GM19328 (cell line): ENCODE results near the gene ZNF219.

Source experiments
- ATAC-seq: cut with Tn5 transposase; IDR thresholded peaks from one replicate; pipeline ENCODE4 v1.9.1; 2021; ENCODE audit warnings: mild to moderate bottlenecking, moderate library complexity; ENCODE audit not compliant: unreplicated experiment

Gene ZNF219

DNA sequence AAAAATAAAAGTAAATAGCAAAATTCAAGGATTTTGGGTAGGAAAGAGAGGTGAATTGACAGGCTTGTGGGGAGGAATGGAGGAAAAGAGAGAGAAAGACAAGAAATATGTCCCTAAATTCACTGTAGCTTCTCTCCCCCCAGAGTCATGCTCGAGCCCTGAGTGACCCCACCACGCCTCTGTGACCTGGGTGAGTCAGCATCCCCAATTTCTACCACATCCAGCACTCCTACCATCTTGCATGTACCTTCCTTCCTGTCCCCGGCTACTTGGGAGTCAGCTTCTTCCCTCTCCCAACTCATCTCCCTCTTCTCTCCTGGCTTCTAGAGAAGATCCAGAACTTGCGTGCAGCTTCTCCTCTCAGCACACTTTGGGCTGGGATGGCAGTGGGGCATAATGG is 9.8 kb downstream of the ZNF219 start:
- ATAC-seq: no peak

DNA sequence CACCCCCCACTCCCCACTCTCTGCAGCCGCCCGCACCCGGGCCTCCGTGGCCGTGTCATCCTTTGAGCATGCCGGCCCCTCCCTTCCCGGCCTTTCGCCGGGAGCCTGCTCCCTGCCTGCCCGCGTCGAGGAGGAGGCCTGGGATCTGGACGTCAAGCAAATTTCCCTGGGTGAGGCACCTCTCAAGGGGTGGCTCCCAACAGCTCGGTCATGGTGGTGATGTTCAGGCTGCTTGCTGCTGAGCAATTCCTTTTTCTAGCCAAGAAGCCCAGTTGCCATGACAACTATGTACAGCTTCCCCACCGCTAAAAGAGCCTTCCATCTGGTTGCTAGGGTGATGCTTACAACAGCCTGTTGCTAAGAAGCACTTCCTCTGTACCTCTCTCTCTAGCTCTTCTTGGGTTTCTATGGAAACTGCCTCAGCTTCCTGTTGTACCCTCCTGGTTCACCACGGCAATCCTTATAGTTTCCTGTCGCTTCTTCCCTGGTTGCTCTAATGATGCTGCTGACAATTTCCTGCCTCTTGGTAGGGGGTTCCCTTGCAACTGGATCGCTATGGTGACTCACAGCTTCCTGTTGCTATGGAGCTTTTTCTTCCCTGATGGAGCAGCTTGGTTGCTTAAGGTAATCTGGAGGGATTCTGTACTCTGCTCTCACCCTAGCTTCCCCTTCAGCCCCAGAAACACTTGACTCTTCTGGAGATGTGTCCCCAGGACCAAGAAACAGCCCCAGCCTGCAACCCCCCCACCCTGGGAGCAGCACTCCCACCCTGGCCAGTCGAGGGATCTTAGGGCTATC is 11.0 kb downstream of the ZNF219 start:
- peak; percentile 61 for ATAC-seq

- no peak for ATAC-seq
Measured at GRCh38 chr14:21086908-21087293, 11.6 kb downstream of the ZNF219 start.

GRCh38 chr14:21084998-21085853 is 13.2 kb downstream of the ZNF219 start:
- ATAC-seq: no peak

DNA sequence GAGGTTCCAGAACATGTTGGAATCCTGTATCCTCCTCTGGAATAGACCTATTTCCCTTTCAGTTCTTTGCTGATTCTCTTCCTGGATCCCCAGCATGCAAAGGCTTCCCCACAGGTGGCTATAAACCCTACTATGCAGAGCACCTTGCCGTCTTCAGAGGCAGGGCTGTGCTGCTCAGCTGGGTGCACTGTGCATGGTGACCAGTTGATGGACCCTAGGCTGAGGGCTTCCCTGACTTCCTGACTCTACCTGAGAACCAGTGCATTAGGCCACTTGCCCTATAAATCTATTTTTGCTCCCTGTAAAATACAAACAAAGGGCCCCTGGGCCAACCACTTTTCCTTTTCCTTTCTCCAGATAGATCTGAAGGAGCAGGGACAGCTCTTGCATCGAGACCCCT is 14.1 kb downstream of the ZNF219 start:
- no peak for ATAC-seq

DNA sequence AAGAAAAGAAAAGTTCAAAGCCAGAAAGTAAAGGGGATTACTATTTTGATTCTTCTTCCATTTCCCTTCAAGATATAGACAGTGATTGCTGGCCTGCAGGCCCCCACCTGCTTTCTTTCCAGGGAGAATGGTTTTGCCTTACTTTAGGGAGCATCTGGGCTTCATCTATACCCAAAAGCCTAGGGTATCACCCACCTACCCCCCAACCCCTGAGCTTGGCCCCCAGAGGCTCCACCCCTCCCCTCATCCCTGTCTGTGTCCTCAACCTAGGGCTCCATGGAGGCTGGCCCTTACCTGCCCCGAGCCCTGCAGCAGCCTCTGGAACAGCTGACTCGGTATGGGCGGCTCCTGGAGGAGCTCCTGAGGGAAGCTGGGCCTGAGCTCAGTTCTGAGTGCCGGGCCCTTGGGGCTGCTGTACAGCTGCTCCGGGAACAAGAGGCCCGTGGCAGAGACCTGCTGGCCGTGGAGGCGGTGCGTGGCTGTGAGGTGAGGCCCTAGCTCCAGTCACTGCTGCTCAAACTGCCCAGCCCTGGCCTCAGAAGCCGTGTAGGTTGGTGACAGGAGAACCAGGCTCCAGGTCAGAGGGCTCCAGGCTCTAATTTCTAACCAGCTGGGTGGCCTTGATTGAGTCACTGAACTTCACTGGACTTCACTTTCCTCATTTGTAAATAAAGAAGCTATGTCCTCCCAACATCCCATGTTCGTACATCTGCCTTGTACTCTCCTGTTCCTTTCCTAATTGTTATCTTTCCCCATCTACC is 14.7 kb downstream of the ZNF219 start:
- ATAC-seq: no peak

- ATAC-seq: no peak
Measured at GRCh38 chr14:21081521-21082142, 16.8 kb downstream of the ZNF219 start.

- ATAC-seq: no peak
Measured at GRCh38 chr14:21078726-21079125, 19.7 kb downstream of the ZNF219 start.

DNA sequence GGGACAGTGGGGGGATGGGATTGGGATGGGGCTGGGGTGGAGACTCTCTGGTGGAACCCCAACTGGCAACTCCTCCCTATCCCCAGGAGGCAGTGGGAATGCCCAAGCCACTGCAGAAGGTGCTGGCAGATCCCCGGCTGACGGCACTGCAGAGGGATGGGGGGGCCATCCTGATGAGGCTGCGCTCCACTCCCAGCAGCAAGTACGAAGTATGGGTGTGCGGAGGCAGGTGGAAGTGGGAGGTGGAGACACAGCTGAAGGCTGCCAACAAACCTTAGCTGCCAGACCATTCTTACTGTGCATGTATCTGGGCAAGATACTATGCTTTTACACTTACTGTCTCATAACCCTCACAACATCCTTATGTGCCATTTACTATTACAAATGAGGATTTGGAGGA is 20.2 kb downstream of the ZNF219 start:
- ATAC-seq: no peak

GRCh38 chr14:21077672-21078071 is 20.8 kb downstream of the ZNF219 start:
- no peak for ATAC-seq

DNA sequence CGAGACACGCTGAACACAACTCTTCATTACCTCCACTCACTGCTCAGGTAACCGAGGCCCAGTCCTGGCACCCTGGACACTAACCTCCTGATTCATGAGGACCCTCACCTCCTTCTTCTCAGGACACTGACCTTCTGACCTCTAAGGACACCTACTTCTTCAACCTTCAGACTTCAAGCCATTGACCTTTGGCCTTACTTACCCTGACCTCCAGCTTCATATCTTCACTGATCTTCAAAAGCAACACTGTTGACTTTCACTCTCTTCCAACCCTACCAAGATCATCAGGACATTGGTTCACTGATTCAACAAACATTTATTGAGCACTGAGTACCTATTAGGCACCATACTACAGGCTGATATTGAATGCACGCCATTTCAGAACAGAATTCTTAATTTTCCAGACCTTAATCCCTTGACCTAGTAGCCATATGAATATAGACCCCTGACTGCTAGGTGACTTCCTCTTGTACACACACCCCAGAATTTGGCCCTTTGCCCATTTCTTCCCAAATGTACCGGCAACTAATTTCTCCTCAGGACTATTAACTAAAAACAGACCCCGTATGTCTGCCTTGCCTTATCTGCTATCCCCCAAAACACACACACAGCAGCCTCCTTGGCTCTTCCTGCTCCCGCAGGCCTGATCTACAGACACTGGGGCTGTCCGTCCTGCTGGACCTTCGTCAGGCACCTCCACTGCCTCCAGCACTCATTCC is 22.6 kb downstream of the ZNF219 start:
- ATAC-seq: no peak

DNA sequence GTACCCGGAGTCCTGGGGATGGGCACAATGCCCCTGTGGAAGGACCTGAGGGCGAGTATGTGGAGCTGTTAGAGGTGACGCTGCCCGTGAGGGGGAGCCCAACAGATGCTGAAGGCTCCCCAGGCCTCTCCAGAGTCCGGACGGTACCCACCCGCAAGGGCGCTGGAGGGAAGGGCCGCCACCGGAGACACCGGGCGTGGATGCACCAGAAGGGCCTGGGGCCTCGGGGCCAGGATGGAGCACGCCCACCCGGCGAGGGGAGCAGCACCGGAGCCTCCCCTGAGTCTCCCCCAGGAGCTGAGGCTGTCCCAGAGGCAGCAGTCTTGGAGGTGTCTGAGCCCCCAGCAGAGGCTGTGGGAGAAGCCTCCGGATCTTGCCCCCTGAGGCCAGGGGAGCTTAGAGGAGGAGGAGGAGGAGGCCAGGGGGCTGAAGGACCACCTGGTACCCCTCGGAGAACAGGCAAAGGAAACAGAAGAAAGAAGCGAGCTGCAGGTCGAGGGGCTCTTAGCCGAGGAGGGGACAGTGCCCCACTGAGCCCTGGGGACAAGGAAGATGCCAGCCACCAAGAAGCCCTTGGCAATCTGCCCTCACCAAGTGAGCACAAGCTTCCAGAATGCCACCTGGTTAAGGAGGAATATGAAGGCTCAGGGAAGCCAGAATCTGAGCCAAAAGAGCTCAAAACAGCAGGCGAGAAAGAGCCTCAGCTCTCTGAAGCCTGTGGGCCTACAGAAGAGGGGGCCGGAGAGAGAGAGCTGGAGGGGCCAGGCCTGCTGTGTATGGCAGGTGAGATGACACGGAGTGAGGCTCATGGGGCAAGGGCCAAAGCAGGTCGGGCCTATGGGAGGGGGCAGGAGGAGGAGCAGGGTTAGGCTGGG is 23.8 kb downstream of the ZNF219 start:
- ATAC-seq: no peak

- ATAC-seq: no peak
Measured at GRCh38 chr14:21073921-21074320, 24.5 kb downstream of the ZNF219 start.

DNA sequence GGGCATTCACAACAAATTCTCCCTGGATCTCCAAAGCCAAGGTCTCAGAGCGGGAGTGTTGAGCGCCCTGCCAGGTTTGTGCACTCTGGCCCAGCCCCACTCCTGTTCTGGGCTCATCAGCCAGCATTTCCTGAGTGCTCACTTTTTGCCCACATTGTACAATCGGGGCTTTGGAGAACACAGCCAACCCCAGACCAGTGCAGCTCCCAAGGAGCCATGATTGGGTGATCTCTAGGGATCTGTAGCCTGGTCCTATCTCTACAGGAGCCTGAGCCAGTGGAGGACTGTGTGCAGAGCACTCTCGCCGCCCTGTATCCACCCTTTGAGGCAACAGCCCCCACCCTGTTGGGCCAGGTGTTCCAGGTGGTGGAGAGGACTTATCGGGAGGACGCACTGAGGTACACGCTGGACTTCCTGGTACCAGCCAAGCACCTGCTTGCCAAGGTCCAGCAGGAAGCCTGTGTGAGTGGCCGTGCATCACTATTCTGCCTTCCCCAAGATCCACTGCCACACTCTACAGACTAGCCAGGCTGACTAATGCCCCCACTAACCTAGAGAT is 25.6 kb downstream of the ZNF219 start:
- no peak for ATAC-seq

- ATAC-seq: no peak
Measured at GRCh38 chr14:21072031-21072473, 26.4 kb downstream of the ZNF219 start.

- ATAC-seq: peak; percentile 71
Measured at GRCh38 chr14:21071225-21072030, 27.0 kb downstream of the ZNF219 start.

- ATAC-seq: peak; percentile 10
Measured at GRCh38 chr14:21070610-21071224, 27.7 kb downstream of the ZNF219 start.
